HepG2 (cell line): ENCODE measurements around the gene SIX4. TPM values are rescaled to one million over a fixed set of nuclear protein-coding genes. Genes with fewer than 3 reads are reported as not detected.

Source experiments
- CHD2 ChIP-seq: IDR thresholded peaks from 2 replicates; pipeline ENCODE4 v1.6.1; 2011; ENCODE audit warnings: low read depth, low read length, improper control_type of control experiment
- FOXP4 ChIP-seq: sonication (generic); formaldehyde crosslinking; IDR thresholded peaks from 2 replicates; pipeline ENCODE4 v1.4.0; 2020; ENCODE audit warnings: missing genetic modification reagents
- HBP1 ChIP-seq: IDR thresholded peaks from 2 replicates; pipeline ENCODE4 v1.6.1; 2016; ENCODE audit warnings: low read depth, control low read depth
- JUNB ChIP-seq: sonication (generic); formaldehyde crosslinking; IDR thresholded peaks from 2 replicates; pipeline ENCODE4 v1.8.0; 2022; ENCODE audit warnings: missing genetic modification reagents, mild to moderate bottlenecking, borderline replicate concordance
- KDM6A ChIP-seq: IDR thresholded peaks from 2 replicates; pipeline ENCODE4 v1.6.1; 2016; ENCODE audit warnings: low read depth
- MED8 ChIP-seq: sonication (generic); formaldehyde crosslinking; IDR thresholded peaks from 2 replicates; pipeline ENCODE4 v1.8.1; 2023; ENCODE audit warnings: mild to moderate bottlenecking, missing genetic modification reagents; ENCODE audit not compliant: insufficient replicate concordance
- MEIS2 ChIP-seq: sonication (generic); formaldehyde crosslinking; IDR thresholded peaks from 2 replicates; pipeline ENCODE4 v1.9.0; 2021; ENCODE audit warnings: mild to moderate bottlenecking, missing genetic modification reagents
- POLR2AphosphoS5 ChIP-seq: IDR thresholded peaks from 2 replicates; pipeline ENCODE4 v1.6.1; 2012; ENCODE audit warnings: low read depth, low read length
- SMYD3 ChIP-seq: sonication (generic); formaldehyde crosslinking; IDR thresholded peaks from 2 replicates; pipeline ENCODE4 v1.8.1; 2023; ENCODE audit warnings: mild to moderate bottlenecking, missing genetic modification reagents
- TCF12 ChIP-seq, 2 experiments: fragments of 450-650 bp in 1 of 2; sonication (generic) in 1 of 2; formaldehyde crosslinking in 1 of 2; IDR thresholded peaks; 2 replicates each; pipeline versions ENCODE4 v1.6.1 to v1.8.0; 2017 to 2022; ENCODE audit warnings: antibody characterized with exemption in 1 of 2, mild to moderate bottlenecking in 1 of 2, missing genetic modification reagents in 1 of 2, moderate library complexity in 1 of 2
- ZBTB1 ChIP-seq: sonication (generic); formaldehyde crosslinking; IDR thresholded peaks from 2 replicates; pipeline ENCODE4 v1.4.0; 2020; ENCODE audit warnings: missing genetic modification reagents, borderline replicate concordance
- ZNF143 ChIP-seq: sonication (generic); formaldehyde crosslinking; IDR thresholded peaks from 2 replicates; pipeline ENCODE4 v1.4.0; 2020; ENCODE audit warnings: missing genetic modification reagents
- ZNF235 ChIP-seq: sonication (generic); formaldehyde crosslinking; IDR thresholded peaks from 2 replicates; pipeline ENCODE4 v1.8.1; 2023; ENCODE audit warnings: mild to moderate bottlenecking, missing genetic modification reagents, borderline replicate concordance
- ZNF326 ChIP-seq: sonication (generic); formaldehyde crosslinking; IDR thresholded peaks from 2 replicates; pipeline ENCODE4 v1.4.0; 2020; ENCODE audit warnings: missing genetic modification reagents, borderline replicate concordance
- ZSCAN20 ChIP-seq: sonication (generic); formaldehyde crosslinking; IDR thresholded peaks from 2 replicates; pipeline ENCODE4 v1.4.0; 2020; ENCODE audit warnings: missing genetic modification reagents, mild to moderate bottlenecking, borderline replicate concordance
- polyA plus RNA-seq, 8 experiments: library from polyadenylated mRNA; depleted of rRNA in 3 of 8; stranded (reverse) in 7 of 8; unstranded in 1 of 8; fragments of >200 nt; fragmentation: Illumina TruSeq in 4 of 8; extraction: Trizol in 4 of 8; gene quantifications; 2 replicates each; pipeline versions ENCODE4 v1.2.1 to v1.2.3, GENCODE V29; 2011 to 2016; ENCODE audit warnings: low read depth in 4 of 8, missing spikeins in 1 of 8, mixed read lengths in 1 of 8; ENCODE audit not compliant: insufficient read depth in 1 of 8
- total RNA-seq, 5 experiments: library from RNA; depleted of rRNA; stranded (reverse); fragments of >200 nt; fragmentation: Illumina TruSeq; extraction: Trizol; gene quantifications; 2 replicates each; pipeline ENCODE4 v1.2.3, GENCODE V29; 2016; ENCODE audit warnings: low read depth in 1 of 5
- TF ChIP-seq, protein P1 (sequence below): sonication (generic); formaldehyde crosslinking; IDR thresholded peaks from 2 replicates; pipeline ENCODE4 v1.5.0; 2020; ENCODE audit warnings: missing genetic modification reagents
- TF ChIP-seq, protein P2 (sequence below): sonication (generic); formaldehyde crosslinking; IDR thresholded peaks from 2 replicates; pipeline ENCODE4 v1.5.0; 2020; ENCODE audit warnings: mild to moderate bottlenecking, missing genetic modification reagents, borderline replicate concordance
- TF ChIP-seq, protein P3 (sequence below): sonication (generic); formaldehyde crosslinking; IDR thresholded peaks from 2 replicates; pipeline ENCODE4 v1.8.0; 2022; ENCODE audit warnings: mild to moderate bottlenecking, missing genetic modification reagents; ENCODE audit not compliant: insufficient replicate concordance
- TF ChIP-seq, protein P4 (sequence below): IDR thresholded peaks from 2 replicates; pipeline ENCODE4 v1.6.1; 2016; ENCODE audit warnings: control low read depth

Gene SIX4
- total and polyA plus RNA-seq, 2 of the 13 experiments (the other 11 are each of a cell fraction or from before 2014, with no cell fraction given), result 5.0 to 6.0 TPM

- TF ChIP-seq KDM6A (CRISPR knock-in tag), result 0 out of 2 replicates have a peak, but pooled peaks have one; percentile 23
- TF ChIP-seq MEIS2 (CRISPR knock-in tag), result peak; percentile 17; the same call in 1 of the 2 replicates
- TF ChIP-seq, protein P1, sequence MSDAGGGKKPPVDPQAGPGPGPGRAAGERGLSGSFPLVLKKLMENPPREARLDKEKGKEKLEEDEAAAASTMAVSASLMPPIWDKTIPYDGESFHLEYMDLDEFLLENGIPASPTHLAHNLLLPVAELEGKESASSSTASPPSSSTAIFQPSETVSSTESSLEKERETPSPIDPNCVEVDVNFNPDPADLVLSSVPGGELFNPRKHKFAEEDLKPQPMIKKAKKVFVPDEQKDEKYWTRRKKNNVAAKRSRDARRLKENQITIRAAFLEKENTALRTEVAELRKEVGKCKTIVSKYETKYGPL (CRISPR knock-in tag), result no peak
- TF ChIP-seq SMYD3 (CRISPR knock-in tag), result no peak
- no peak for TF ChIP-seq TCF12 (IDR thresholded peaks at IDR 0.05)
- TF ChIP-seq TCF12 (CRISPR knock-in tag; IDR thresholded peaks at IDR 0.05), result peak; percentile 79; the same call in 1 of the 2 replicates
- peak; percentile 35; the same call in 1 of the 2 replicates for TF ChIP-seq ZBTB1
- TF ChIP-seq ZNF235 (CRISPR knock-in tag), result no peak
- TF ChIP-seq ZSCAN20 (CRISPR knock-in tag), result no peak
- no peak for TF ChIP-seq CHD2
- TF ChIP-seq, protein P2, sequence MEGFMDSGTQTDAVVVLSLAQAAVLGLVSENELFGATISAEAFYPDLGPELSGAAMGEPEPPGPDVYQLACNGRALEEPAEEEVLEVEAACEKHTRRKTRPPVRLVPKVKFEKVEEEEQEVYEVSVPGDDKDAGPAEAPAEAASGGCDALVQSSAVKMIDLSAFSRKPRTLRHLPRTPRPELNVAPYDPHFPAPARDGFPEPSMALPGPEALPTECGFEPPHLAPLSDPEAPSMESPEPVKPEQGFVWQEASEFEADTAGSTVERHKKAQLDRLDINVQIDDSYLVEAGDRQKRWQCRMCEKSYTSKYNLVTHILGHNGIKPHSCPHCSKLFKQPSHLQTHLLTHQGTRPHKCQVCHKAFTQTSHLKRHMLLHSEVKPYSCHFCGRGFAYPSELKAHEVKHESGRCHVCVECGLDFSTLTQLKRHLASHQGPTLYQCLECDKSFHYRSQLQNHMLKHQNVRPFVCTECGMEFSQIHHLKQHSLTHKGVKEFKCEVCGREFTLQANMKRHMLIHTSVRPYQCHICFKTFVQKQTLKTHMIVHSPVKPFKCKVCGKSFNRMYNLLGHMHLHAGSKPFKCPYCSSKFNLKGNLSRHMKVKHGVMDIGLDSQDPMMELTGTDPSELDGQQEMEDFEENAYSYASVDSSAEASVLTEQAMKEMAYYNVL (CRISPR knock-in tag), result peak; percentile 53; the same call in 1 of the 2 replicates
- peak; percentile 64; the same call in 1 of the 2 replicates for TF ChIP-seq HBP1 (CRISPR knock-in tag)
- TF ChIP-seq, protein P3, sequence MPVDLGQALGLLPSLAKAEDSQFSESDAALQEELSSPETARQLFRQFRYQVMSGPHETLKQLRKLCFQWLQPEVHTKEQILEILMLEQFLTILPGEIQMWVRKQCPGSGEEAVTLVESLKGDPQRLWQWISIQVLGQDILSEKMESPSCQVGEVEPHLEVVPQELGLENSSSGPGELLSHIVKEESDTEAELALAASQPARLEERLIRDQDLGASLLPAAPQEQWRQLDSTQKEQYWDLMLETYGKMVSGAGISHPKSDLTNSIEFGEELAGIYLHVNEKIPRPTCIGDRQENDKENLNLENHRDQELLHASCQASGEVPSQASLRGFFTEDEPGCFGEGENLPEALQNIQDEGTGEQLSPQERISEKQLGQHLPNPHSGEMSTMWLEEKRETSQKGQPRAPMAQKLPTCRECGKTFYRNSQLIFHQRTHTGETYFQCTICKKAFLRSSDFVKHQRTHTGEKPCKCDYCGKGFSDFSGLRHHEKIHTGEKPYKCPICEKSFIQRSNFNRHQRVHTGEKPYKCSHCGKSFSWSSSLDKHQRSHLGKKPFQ (CRISPR knock-in tag), result no peak
- TF ChIP-seq, protein P4, sequence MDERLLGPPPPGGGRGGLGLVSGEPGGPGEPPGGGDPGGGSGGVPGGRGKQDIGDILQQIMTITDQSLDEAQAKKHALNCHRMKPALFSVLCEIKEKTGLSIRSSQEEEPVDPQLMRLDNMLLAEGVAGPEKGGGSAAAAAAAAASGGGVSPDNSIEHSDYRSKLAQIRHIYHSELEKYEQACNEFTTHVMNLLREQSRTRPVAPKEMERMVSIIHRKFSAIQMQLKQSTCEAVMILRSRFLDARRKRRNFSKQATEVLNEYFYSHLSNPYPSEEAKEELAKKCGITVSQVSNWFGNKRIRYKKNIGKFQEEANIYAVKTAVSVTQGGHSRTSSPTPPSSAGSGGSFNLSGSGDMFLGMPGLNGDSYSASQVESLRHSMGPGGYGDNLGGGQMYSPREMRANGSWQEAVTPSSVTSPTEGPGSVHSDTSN (CRISPR knock-in tag), result no peak; the same call in 1 of the 2 replicates
- TF ChIP-seq ZNF326 (CRISPR knock-in tag), result no peak
- peak; percentile 69 for TF ChIP-seq FOXP4 (CRISPR knock-in tag)
- peak; percentile 27; the same call in 1 of the 2 replicates for TF ChIP-seq ZNF143
- TF ChIP-seq POLR2AphosphoS5, result peak; percentile 92
- TF ChIP-seq MED8 (CRISPR knock-in tag), result peak; percentile 99
- TF ChIP-seq JUNB, result 0 out of 2 replicates have a peak, but pooled peaks have one; percentile 19
Measured at GRCh38 chr14:60734465-60735242, 10.5 kb upstream of the SIX4 start, which contains the start of gene MNAT1 (continued).
